Body of pancreas (tissue), 4 donors: Measurements from ENCODE around the gene CRIM1.

Experiments
- POLR2A ChIP-seq, 3 donors: fragments of 450-650 bp; IDR thresholded peaks; one replicate each; pipeline ENCODE4 v1.6.1; 2016; ENCODE audit warnings: antibody characterized with exemption in 3 of 3, mild to moderate bottlenecking in 2 of 3
- TF ChIP-seq, protein P1 (sequence below), 7 experiments: fragments of 450-650 bp in 4 of 7; fragments of 200-600 bp in 3 of 7; sonication (generic) in 3 of 7; IDR thresholded peaks; one replicate each; pipeline ENCODE4 v1.5.1; 2016 to 2019; ENCODE audit warnings: antibody characterized with exemption in 7 of 7

DNA sequence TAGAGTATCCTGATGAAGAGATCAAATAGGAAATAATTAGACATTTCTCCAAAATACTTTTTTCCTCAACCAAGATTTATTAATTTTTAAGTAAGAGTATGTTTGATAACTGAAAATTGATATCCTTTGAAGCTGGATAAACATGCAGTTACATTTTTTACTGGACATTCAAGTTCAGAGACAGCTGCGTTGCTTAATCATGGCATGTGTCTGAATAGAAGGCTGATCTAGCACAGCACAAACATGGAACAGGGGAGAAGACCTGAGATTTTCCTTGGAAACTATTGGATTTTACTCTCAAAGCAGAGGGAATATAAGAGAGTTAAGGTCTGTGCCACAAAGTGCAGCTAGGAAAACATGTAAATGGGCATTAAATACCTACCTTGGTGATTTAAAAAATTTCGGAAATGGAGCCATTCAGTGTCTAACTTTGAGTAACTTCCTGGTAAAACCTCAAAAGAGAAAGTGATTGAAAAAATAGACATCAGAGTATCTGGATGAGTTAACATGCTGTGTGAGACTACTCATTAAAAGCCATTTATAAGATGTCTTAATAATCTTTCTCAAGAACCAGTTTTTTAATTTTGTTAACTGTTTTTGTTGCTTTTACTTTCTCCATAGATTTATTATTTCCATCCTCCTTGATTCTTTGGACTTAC lies 31.8 kb downstream of the CRIM1 start:
- TF ChIP-seq, protein P1, sequence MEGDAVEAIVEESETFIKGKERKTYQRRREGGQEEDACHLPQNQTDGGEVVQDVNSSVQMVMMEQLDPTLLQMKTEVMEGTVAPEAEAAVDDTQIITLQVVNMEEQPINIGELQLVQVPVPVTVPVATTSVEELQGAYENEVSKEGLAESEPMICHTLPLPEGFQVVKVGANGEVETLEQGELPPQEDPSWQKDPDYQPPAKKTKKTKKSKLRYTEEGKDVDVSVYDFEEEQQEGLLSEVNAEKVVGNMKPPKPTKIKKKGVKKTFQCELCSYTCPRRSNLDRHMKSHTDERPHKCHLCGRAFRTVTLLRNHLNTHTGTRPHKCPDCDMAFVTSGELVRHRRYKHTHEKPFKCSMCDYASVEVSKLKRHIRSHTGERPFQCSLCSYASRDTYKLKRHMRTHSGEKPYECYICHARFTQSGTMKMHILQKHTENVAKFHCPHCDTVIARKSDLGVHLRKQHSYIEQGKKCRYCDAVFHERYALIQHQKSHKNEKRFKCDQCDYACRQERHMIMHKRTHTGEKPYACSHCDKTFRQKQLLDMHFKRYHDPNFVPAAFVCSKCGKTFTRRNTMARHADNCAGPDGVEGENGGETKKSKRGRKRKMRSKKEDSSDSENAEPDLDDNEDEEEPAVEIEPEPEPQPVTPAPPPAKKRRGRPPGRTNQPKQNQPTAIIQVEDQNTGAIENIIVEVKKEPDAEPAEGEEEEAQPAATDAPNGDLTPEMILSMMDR (IDR thresholded peaks at IDR 0.05), result no peak
- no peak for TF ChIP-seq POLR2A (IDR thresholded peaks at IDR 0.05)
